WTC11 (cell line): Measurements from ENCODE around the gene GHR. TPM values are rescaled to one million over a fixed set of nuclear protein-coding genes. Genes with fewer than 3 reads are reported as not detected.

ENCODE experiments used
- ATAC-seq: fragments of 200-7000 bp; cut with Tn5 transposase; 2 replicates; pipeline ENCODE4 v1.10.0; 2021; ENCODE audit warnings: mild to moderate bottlenecking, moderate library complexity
- CTCF ChIA-PET: fragments of 300-600 bp; sonication (Branson Sonifier 250); formaldehyde crosslinking; loops from one replicate; lab custom pipeline; 2021; ENCODE audit warnings: antibody characterized with exemption; lab: Charles Lee
- POLR2A ChIA-PET: fragments of 350-600 bp; sonication (Branson Sonifier 250); formaldehyde crosslinking; loops from one replicate; lab custom pipeline; 2021; ENCODE audit warnings: antibody characterized with exemption; lab: Charles Lee
- DNase-seq: peaks from one replicate; pipeline ENCODE4 v3.0.0; 2021; ENCODE audit warnings: low spot score
- H3K27ac Mint-ChIP-seq: 2 replicates; pipeline ENCODE4 v1.8.0; 2021; ENCODE audit warnings: mixed read lengths
- H3K27me3 Mint-ChIP-seq: 2 replicates; pipeline ENCODE4 v1.8.0; 2021; ENCODE audit warnings: low read depth, mild to moderate bottlenecking, moderate library complexity, mixed read lengths
- H3K36me3 Mint-ChIP-seq: 2 replicates; pipeline ENCODE4 v1.8.0; 2021; ENCODE audit warnings: mixed read lengths
- H3K4me1 Mint-ChIP-seq: 2 replicates; pipeline ENCODE4 v1.8.0; 2022; ENCODE audit warnings: mixed read lengths
- H3K4me3 Mint-ChIP-seq: 2 replicates; pipeline ENCODE4 v1.8.0; 2021; ENCODE audit warnings: mild to moderate bottlenecking, moderate library complexity, mixed read lengths
- H3K9me3 Mint-ChIP-seq: 2 replicates; pipeline ENCODE4 v1.8.0; 2021; ENCODE audit warnings: mixed read lengths
- ARID4B ChIP-seq: sonication (generic); formaldehyde crosslinking; IDR thresholded peaks from 2 replicates; pipeline ENCODE4 v1.8.0; 2023; ENCODE audit warnings: missing genetic modification reagents, mild to moderate bottlenecking, borderline replicate concordance
- CBFB ChIP-seq: sonication (generic); formaldehyde crosslinking; IDR thresholded peaks from 2 replicates; pipeline ENCODE4 v1.8.1; 2022; ENCODE audit warnings: mild to moderate bottlenecking, low read depth, missing genetic modification reagents
- ELF4 ChIP-seq: sonication (generic); formaldehyde crosslinking; IDR thresholded peaks from 2 replicates; pipeline ENCODE4 v1.8.1; 2022; ENCODE audit warnings: low read depth, mild to moderate bottlenecking, moderate library complexity, missing genetic modification reagents
- ETV6 ChIP-seq: sonication (generic); formaldehyde crosslinking; IDR thresholded peaks from 2 replicates; pipeline ENCODE4 v1.8.1; 2022; ENCODE audit warnings: mild to moderate bottlenecking, missing genetic modification reagents
- HMGXB4 ChIP-seq: sonication (generic); formaldehyde crosslinking; IDR thresholded peaks from 2 replicates; pipeline ENCODE4 v1.8.1; 2023; ENCODE audit warnings: mild to moderate bottlenecking, moderate library complexity, missing genetic modification reagents
- KAT7 ChIP-seq: sonication (generic); formaldehyde crosslinking; IDR thresholded peaks from 2 replicates; pipeline ENCODE4 v1.8.1; 2023; ENCODE audit warnings: missing genetic modification reagents, mild to moderate bottlenecking, borderline replicate concordance
- NFE2L1 ChIP-seq: sonication (generic); formaldehyde crosslinking; IDR thresholded peaks from 2 replicates; pipeline ENCODE4 v1.8.1; 2023; ENCODE audit warnings: missing genetic modification reagents
- NR2C2 ChIP-seq: sonication (generic); formaldehyde crosslinking; IDR thresholded peaks from 2 replicates; pipeline ENCODE4 v1.8.0; 2022; ENCODE audit warnings: mild to moderate bottlenecking, missing genetic modification reagents
- NR3C1 ChIP-seq: sonication (generic); formaldehyde crosslinking; conservative IDR thresholded peaks from 2 replicates; pipeline ENCODE4 v1.8.1; 2023; ENCODE audit warnings: low read depth, mild to moderate bottlenecking, missing genetic modification reagents
- PRRX2 ChIP-seq: fragments of 250-450 bp; sonication (Bioruptor Pico); IDR thresholded peaks from 2 replicates; pipeline ENCODE4 v1.8.0; 2021; ENCODE audit warnings: mild to moderate bottlenecking
- SMAD4 ChIP-seq: sonication (generic); formaldehyde crosslinking; IDR thresholded peaks from 2 replicates; pipeline ENCODE4 v1.8.0; 2022; ENCODE audit warnings: mild to moderate bottlenecking, missing genetic modification reagents
- TCF7 ChIP-seq: sonication (generic); formaldehyde crosslinking; IDR thresholded peaks from 2 replicates; pipeline ENCODE4 v1.8.0; 2022; ENCODE audit warnings: mild to moderate bottlenecking, low read depth, missing genetic modification reagents, moderate library complexity
- TP53 ChIP-seq: sonication (generic); formaldehyde crosslinking; IDR thresholded peaks from 2 replicates; pipeline ENCODE4 v1.8.1; 2023; ENCODE audit warnings: mild to moderate bottlenecking, missing genetic modification reagents
- ZBTB21 ChIP-seq: sonication (generic); formaldehyde crosslinking; IDR thresholded peaks from 2 replicates; pipeline ENCODE4 v1.8.1; 2023; ENCODE audit warnings: mild to moderate bottlenecking, missing genetic modification reagents, borderline replicate concordance
- ZNF263 ChIP-seq: sonication (generic); formaldehyde crosslinking; IDR thresholded peaks from 2 replicates; pipeline ENCODE4 v1.8.1; 2022; ENCODE audit warnings: low read depth, mild to moderate bottlenecking, moderate library complexity, missing genetic modification reagents
- ZNF423 ChIP-seq: fragments of 250-450 bp; sonication (Bioruptor Pico); IDR thresholded peaks from 2 replicates; pipeline ENCODE4 v2.1.2; 2022; ENCODE audit warnings: mild to moderate bottlenecking, moderate library complexity
- ZNF512 ChIP-seq: sonication (generic); formaldehyde crosslinking; IDR thresholded peaks from 2 replicates; pipeline ENCODE4 v1.8.1; 2022; ENCODE audit warnings: missing genetic modification reagents, borderline replicate concordance
- ZNF671 ChIP-seq: fragments of 250-450 bp; sonication (Bioruptor Pico); IDR thresholded peaks from 2 replicates; pipeline ENCODE4 v1.8.0; 2021; ENCODE audit warnings: mild to moderate bottlenecking
- total RNA-seq: library from RNA; stranded (reverse); gene quantifications from 3 replicates; pipeline ENCODE4 v1.2.3, GENCODE V29; 2021
- TF ChIP-seq, protein P1 (sequence below): sonication (generic); formaldehyde crosslinking; IDR thresholded peaks from 2 replicates; pipeline ENCODE4 v1.8.0; 2023; ENCODE audit warnings: missing genetic modification reagents
- TF ChIP-seq, protein P2 (sequence below): sonication (generic); formaldehyde crosslinking; IDR thresholded peaks from 2 replicates; pipeline ENCODE4 v1.8.0; 2022; ENCODE audit warnings: mild to moderate bottlenecking, missing genetic modification reagents
- TF ChIP-seq, protein P3 (sequence below): fragments of 250-450 bp; sonication (Bioruptor Pico); IDR thresholded peaks from 2 replicates; pipeline ENCODE4 v1.9.0; 2021; ENCODE audit warnings: mild to moderate bottlenecking
- TF ChIP-seq, protein P4 (sequence below): fragments of 250-450 bp; sonication (Bioruptor Pico); IDR thresholded peaks from 2 replicates; pipeline ENCODE4 v2.1.2; 2022; ENCODE audit warnings: mild to moderate bottlenecking, moderate library complexity

Gene GHR
- total RNA-seq, 1 experiment from 2014 or later = 0.57 TPM

DNA sequence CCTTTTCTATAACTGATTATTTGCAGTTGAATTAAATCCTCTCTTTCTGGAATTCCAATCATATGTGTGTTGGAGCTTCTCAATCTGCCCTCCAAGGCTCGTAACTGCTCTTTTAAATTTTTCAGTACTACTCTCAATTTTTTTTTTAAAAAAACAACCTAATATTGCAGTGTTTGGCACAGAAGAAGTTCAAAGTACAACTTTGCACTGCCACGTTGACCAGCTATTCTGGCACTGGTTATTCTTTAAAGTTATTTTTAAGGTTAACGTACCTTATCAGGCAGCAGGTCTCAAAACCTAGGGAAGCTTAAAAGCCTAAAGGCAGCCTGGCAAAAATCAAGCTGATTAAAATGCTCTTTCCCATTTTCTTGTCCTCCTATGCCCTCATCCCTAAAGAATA is 120.5 kb downstream of the GHR start (continued):
- TF ChIP-seq ZNF263 (CRISPR knock-in tag) (no peak), HMGXB4 (CRISPR knock-in tag) (no peak), ZNF671 (CRISPR knock-in tag) (no peak), NR2C2 (no peak), NR3C1 (CRISPR knock-in tag) (no peak), ZNF512 (CRISPR knock-in tag) (no peak), KAT7 (no peak)
- TF ChIP-seq, protein P1, sequence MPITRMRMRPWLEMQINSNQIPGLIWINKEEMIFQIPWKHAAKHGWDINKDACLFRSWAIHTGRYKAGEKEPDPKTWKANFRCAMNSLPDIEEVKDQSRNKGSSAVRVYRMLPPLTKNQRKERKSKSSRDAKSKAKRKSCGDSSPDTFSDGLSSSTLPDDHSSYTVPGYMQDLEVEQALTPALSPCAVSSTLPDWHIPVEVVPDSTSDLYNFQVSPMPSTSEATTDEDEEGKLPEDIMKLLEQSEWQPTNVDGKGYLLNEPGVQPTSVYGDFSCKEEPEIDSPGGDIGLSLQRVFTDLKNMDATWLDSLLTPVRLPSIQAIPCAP (CRISPR knock-in tag) = no peak
- TF ChIP-seq, protein P2, sequence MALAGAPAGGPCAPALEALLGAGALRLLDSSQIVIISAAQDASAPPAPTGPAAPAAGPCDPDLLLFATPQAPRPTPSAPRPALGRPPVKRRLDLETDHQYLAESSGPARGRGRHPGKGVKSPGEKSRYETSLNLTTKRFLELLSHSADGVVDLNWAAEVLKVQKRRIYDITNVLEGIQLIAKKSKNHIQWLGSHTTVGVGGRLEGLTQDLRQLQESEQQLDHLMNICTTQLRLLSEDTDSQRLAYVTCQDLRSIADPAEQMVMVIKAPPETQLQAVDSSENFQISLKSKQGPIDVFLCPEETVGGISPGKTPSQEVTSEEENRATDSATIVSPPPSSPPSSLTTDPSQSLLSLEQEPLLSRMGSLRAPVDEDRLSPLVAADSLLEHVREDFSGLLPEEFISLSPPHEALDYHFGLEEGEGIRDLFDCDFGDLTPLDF (CRISPR knock-in tag) = no peak

GRCh38 chr5:42545038-42545437 is 121.8 kb downstream of the GHR start:
- no peak for DNase-seq
- H3K4me3 Mint-ChIP-seq = no peak overlapping the region
- peaks cover 6% of the 10 kb centered on the region; the same call in 1 of the 2 replicates for H3K36me3 Mint-ChIP-seq
- H3K9me3 Mint-ChIP-seq = peaks cover 27% of the 10 kb centered on the region
- no peak for ATAC-seq
- H3K4me1 Mint-ChIP-seq = no peaks in the 10 kb centered on the region
- ChIA-PET CTCF (interaction anchor here (1.6 kb wide), 1 partner anchor 200 kb away, joined by 3 read pairs; no protein-coding TSS in a partner anchor), POLR2A (no interaction called here)
- no peak overlapping the region for H3K27ac Mint-ChIP-seq
- H3K27me3 Mint-ChIP-seq = no peaks in the 10 kb centered on the region
- no peak for TF ChIP-seq TP53 (CRISPR knock-in tag)
- no peak for TF ChIP-seq ELF4 (CRISPR knock-in tag)
- TF ChIP-seq ARID4B (CRISPR knock-in tag) = no peak
- TF ChIP-seq ETV6 (CRISPR knock-in tag) = no peak
- no peak for TF ChIP-seq CBFB (CRISPR knock-in tag)
- TF ChIP-seq, protein P3, sequence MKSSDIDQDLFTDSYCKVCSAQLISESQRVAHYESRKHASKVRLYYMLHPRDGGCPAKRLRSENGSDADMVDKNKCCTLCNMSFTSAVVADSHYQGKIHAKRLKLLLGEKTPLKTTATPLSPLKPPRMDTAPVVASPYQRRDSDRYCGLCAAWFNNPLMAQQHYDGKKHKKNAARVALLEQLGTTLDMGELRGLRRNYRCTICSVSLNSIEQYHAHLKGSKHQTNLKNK (CRISPR knock-in tag) = no peak
- no peak for TF ChIP-seq TCF7 (CRISPR knock-in tag)
- no peak for TF ChIP-seq NFE2L1 (CRISPR knock-in tag)
- TF ChIP-seq ZBTB21 (CRISPR knock-in tag) = no peak
- no peak for TF ChIP-seq ZNF423 (CRISPR knock-in tag)
- no peak for TF ChIP-seq SMAD4 (CRISPR knock-in tag)
- TF ChIP-seq HMGXB4 (CRISPR knock-in tag) = no peak
- TF ChIP-seq, protein P4, sequence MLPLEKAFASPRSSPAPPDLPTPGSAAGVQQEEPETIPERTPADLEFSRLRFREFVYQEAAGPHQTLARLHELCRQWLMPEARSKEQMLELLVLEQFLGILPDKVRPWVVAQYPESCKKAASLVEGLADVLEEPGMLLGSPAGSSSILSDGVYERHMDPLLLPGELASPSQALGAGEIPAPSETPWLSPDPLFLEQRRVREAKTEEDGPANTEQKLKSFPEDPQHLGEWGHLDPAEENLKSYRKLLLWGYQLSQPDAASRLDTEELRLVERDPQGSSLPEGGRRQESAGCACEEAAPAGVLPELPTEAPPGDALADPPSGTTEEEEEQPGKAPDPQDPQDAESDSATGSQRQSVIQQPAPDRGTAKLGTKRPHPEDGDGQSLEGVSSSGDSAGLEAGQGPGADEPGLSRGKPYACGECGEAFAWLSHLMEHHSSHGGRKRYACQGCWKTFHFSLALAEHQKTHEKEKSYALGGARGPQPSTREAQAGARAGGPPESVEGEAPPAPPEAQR = no peak
- no peak for TF ChIP-seq PRRX2 (CRISPR knock-in tag)
